GM12878 (cell line): ENCODE data around the gene VTA1. TPM values are rescaled to one million over a fixed set of nuclear protein-coding genes. Genes with fewer than 3 reads are reported as not detected.

Source experiments
- ATAC-seq: fragments of 200-7000 bp; cut with Tn5 transposase; 3 replicates; pipeline ENCODE4 v1.9.1; 2020; ENCODE audit warnings: mild to moderate bottlenecking, moderate library complexity
- BruUV-seq: library from RNA; stranded (reverse); fragments of 400-500 nt; replicated peaks from 2 replicates; lab custom pipeline; 2021; lab: Mats Ljungman, UMichigan
- CTCF ChIA-PET: fragments of 300-600 bp; sonication (Branson Sonifier 250); formaldehyde crosslinking; extraction: SDS; loops from one replicate; lab custom pipeline; 2021; ENCODE audit warnings: inconsistent platforms; lab: Yijun Ruan, JAX
- POLR2A ChIA-PET: fragments of 350-600 bp; formaldehyde crosslinking; extraction: SDS; loops from one replicate; lab custom pipeline; 2021; ENCODE audit warnings: inconsistent platforms; lab: Charles Lee
- RAD21 ChIA-PET: fragments of 300-600 bp; sonication (Branson Sonifier 250); formaldehyde crosslinking; loops from one replicate; lab custom pipeline; 2023; ENCODE audit warnings: antibody characterized with exemption; ENCODE audit not compliant: unreplicated experiment; lab: Charles Lee
- SMC1A ChIA-PET: fragments of 300-600 bp; sonication (Branson Sonifier 250); formaldehyde crosslinking; loops from one replicate; lab custom pipeline; 2023; ENCODE audit not compliant: unreplicated experiment, uncharacterized antibody; lab: Charles Lee
- DNase-seq: peaks from one replicate; pipeline ENCODE4 v3.0.0-alpha.2; 2011; ENCODE audit warnings: low read depth, low spot score
- FAIRE-seq: peaks from 3 replicates; lab custom pipeline; 2011; peaks lifted over from hg19 to GRCh38; lab: Jason Lieb, UNC
- H2AFZ ChIP-seq: 2 replicates; pipeline ENCODE4 v1.6.0; 2011; ENCODE audit warnings: low read depth, low read length, control low read depth; ENCODE audit not compliant: control insufficient read depth
- H3K27ac ChIP-seq: 2 replicates; pipeline ENCODE4 v1.5.1; 2011; ENCODE audit warnings: control low read depth; ENCODE audit not compliant: control insufficient read depth, insufficient read depth
- H3K27me3 ChIP-seq, 2 experiments: replicated peaks in 1 of 2; 2 replicates each; pipeline versions ENCODE4 v1.6.0 to v1.6.1; 2011; ENCODE audit warnings: low read length in 1 of 2; ENCODE audit not compliant: control insufficient read depth in 2 of 2, insufficient read depth in 2 of 2
- H3K36me3 ChIP-seq, 2 experiments: 2 replicates each; pipeline ENCODE4 v1.5.1; 2011; ENCODE audit warnings: low read length in 1 of 2; ENCODE audit not compliant: control insufficient read depth in 2 of 2, insufficient read depth in 2 of 2
- H3K4me1 ChIP-seq: 2 replicates; pipeline ENCODE4 v1.6.1; 2011; ENCODE audit warnings: mild to moderate bottlenecking, low read length, moderate library complexity, mixed read lengths; ENCODE audit not compliant: control insufficient read depth, insufficient read depth
- H3K4me2 ChIP-seq: 2 replicates; pipeline ENCODE4 v1.6.0; 2011; ENCODE audit warnings: control low read depth; ENCODE audit not compliant: control insufficient read depth, insufficient read depth
- H3K4me3 ChIP-seq: fragments of 200-600 bp; sonication (generic); 2 replicates; pipeline ENCODE4 v1.5.1; 2016
- H3K79me2 ChIP-seq: 2 replicates; pipeline ENCODE4 v1.6.0; 2011; ENCODE audit warnings: low read length; ENCODE audit not compliant: control insufficient read depth, insufficient read depth
- H3K9ac ChIP-seq: 2 replicates; pipeline ENCODE4 v1.8.0; 2011; ENCODE audit warnings: low read length, control low read depth, mixed read lengths; ENCODE audit not compliant: control insufficient read depth, insufficient read depth
- H3K9me3 ChIP-seq: replicated peaks from 3 replicates; pipeline ENCODE4 v1.5.1; 2011; ENCODE audit warnings: mild to moderate bottlenecking, low read length; ENCODE audit not compliant: control insufficient read depth, insufficient read depth
- H4K20me1 ChIP-seq: 2 replicates; pipeline ENCODE4 v1.6.0; 2011; ENCODE audit not compliant: control insufficient read depth, insufficient read depth
- BCL11A ChIP-seq: IDR thresholded peaks from 2 replicates; pipeline ENCODE4 v1.6.1; 2011; ENCODE audit warnings: low read depth, low read length
- BMI1 ChIP-seq: fragments of 450-650 bp; IDR thresholded peaks from 2 replicates; pipeline ENCODE4 v1.6.1; 2016; ENCODE audit warnings: mild to moderate bottlenecking, moderate library complexity, borderline replicate concordance
- CBFB ChIP-seq: IDR thresholded peaks from 2 replicates; pipeline ENCODE4 v1.6.1; 2016; ENCODE audit warnings: antibody characterized with exemption, low read depth
- EP300 ChIP-seq, 2 experiments: fragments of 150-350 bp in 1 of 2; IDR thresholded peaks; 2 replicates each; pipeline ENCODE4 v1.6.1; 2011 to 2012; ENCODE audit warnings: low read depth in 2 of 2, low read length in 2 of 2, borderline replicate concordance in 1 of 2, improper control_type of control experiment in 1 of 2, inconsistent platforms in 1 of 2; ENCODE audit not compliant: control insufficient read depth in 1 of 2
- EZH2 ChIP-seq: IDR thresholded peaks from 2 replicates; pipeline ENCODE4 v1.6.1; 2012; ENCODE audit warnings: low read depth, mild to moderate bottlenecking, control low read depth, inconsistent platforms, low read length, borderline replicate concordance; ENCODE audit not compliant: control insufficient read depth
- HDAC6 ChIP-seq: fragments of 200-600 bp; sonication (generic); IDR thresholded peaks from one replicate; pipeline ENCODE4 v1.8.0; 2017; ENCODE audit warnings: antibody characterized with exemption; ENCODE audit not compliant: unreplicated experiment
- IKZF1 ChIP-seq: fragments of 450-650 bp; conservative IDR thresholded peaks from 2 replicates; pipeline ENCODE4 v1.6.1; 2017; ENCODE audit warnings: antibody characterized with exemption, mild to moderate bottlenecking
- JUNB ChIP-seq: IDR thresholded peaks from 2 replicates; pipeline ENCODE4 v1.6.1; 2016; ENCODE audit warnings: antibody characterized with exemption, mild to moderate bottlenecking
- MEF2A ChIP-seq: IDR thresholded peaks from 2 replicates; pipeline ENCODE4 v1.6.1; 2011; ENCODE audit warnings: low read depth, mild to moderate bottlenecking, low read length, moderate library complexity; ENCODE audit not compliant: insufficient read depth
- NFYB ChIP-seq: IDR thresholded peaks from 2 replicates; pipeline ENCODE4 v1.6.1; 2011; ENCODE audit warnings: low read depth, mild to moderate bottlenecking, low read length, improper control_type of control experiment, moderate library complexity; ENCODE audit not compliant: insufficient read depth
- POLR2AphosphoS2 ChIP-seq: IDR thresholded peaks from 2 replicates; pipeline ENCODE4 v1.6.1; 2011; ENCODE audit warnings: low read depth, mild to moderate bottlenecking, low read length, improper control_type of control experiment, moderate library complexity
- POU2F2 ChIP-seq: IDR thresholded peaks from 3 replicates; pipeline ENCODE4 v1.6.1; 2011; ENCODE audit warnings: low read depth, mild to moderate bottlenecking, low read length, borderline replicate concordance
- RCOR1 ChIP-seq: conservative IDR thresholded peaks from 2 replicates; pipeline ENCODE4 v1.6.1; 2012; ENCODE audit warnings: low read depth, low read length, improper control_type of control experiment
- SMARCA5 ChIP-seq: fragments of 450-650 bp; IDR thresholded peaks from 2 replicates; pipeline ENCODE4 v1.6.1; 2017; ENCODE audit warnings: mild to moderate bottlenecking
- SP1 ChIP-seq: IDR thresholded peaks from one replicate; pipeline ENCODE4 v1.6.1; 2011; ENCODE audit warnings: low read depth, low read length
- TARDBP ChIP-seq: IDR thresholded peaks from 2 replicates; pipeline ENCODE4 v1.6.1; 2016; ENCODE audit warnings: borderline replicate concordance
- TBL1XR1 ChIP-seq: IDR thresholded peaks from 2 replicates; pipeline ENCODE4 v1.6.1; 2012; ENCODE audit warnings: low read depth, low read length, improper control_type of control experiment
- ZBTB33 ChIP-seq: fragments of 450-650 bp; IDR thresholded peaks from 2 replicates; pipeline ENCODE4 v1.6.1; 2017; ENCODE audit warnings: mild to moderate bottlenecking
- in situ Hi-C: fragments of 300-500 bp; cut with MboI; formaldehyde crosslinking; loops from 9 replicates; pipeline ENCODE4 v1.14.3; 2018; ENCODE audit warnings: mixed read lengths
- intact Hi-C: fragments of 100-400 bp; cut with micrococcal nuclease; formaldehyde crosslinking; loops from one replicate; pipeline ENCODE4 v1.14.2; 2022; ENCODE audit not compliant: unreplicated experiment
- polyA plus RNA-seq, 11 experiments: library from polyadenylated mRNA; depleted of rRNA in 4 of 11; unstranded in 6 of 11; stranded (reverse) in 5 of 11; fragments of >200 nt; fragmentation: Nextera tagmentation in 4 of 11; fragmentation: Illumina TruSeq in 1 of 11; extraction: Ambion mirVana in 4 of 11; extraction: Trizol in 1 of 11; gene quantifications; 1 replicate in 1 of 11; 2 replicates in 10 of 11; pipeline versions ENCODE4 v1.2.1 to v1.2.3, GENCODE V29; 2011 to 2016; ENCODE audit warnings: inconsistent platforms in 2 of 11, missing spikeins in 2 of 11, low read depth in 1 of 11
- total RNA-seq, 4 experiments: library from RNA; depleted of rRNA in 3 of 4; stranded (reverse); fragments of >200 nt in 3 of 4; fragmentation: Illumina TruSeq in 1 of 4; extraction: Trizol in 1 of 4; gene quantifications; 2 replicates each; pipeline versions ENCODE4 v1.2.1 to v1.2.3, GENCODE V29; 2013 to 2021

VTA1 gene
- total and polyA plus RNA-seq, 10 of the 15 experiments (the other 5 are each of a cell fraction or from before 2014, with no cell fraction given) = 48.3 to 126 (median 90.7) TPM

DNA sequence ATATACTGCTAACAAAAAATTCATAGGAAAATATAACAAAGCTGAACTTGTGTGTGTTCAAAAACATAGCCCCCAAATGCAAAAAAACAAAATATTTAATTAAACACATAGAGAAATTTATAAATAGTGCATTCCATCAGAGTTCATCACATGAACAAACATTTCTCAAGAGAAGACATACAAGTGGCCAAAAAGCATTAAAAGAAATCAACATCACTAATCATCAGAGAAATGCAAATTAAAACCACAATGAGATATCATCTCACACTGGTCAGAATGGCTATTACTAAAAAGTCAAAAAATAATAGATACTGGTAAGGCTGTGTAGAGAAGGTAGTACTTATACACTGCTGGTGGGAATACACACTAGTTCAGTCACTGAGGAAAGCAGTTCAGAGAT is 115.2 kb downstream of the VTA1 start:
- H3K27me3 ChIP-seq = no peaks in the 10 kb centered on the region
- no peak overlapping the region for H3K4me3 ChIP-seq
- H3K27ac ChIP-seq = no peak overlapping the region
- no peaks in the 10 kb centered on the region for H3K4me1 ChIP-seq
- intact Hi-C loops = no loop called here
- TF ChIP-seq RCOR1 (no peak), TARDBP (no peak), TBL1XR1 (no peak), EZH2 (no peak), SMARCA5 (no peak), ZBTB33 (no peak), EP300 (IDR thresholded peaks at IDR 0.05; ENCODE audit: borderline replicate concordance in 1 of 2, control insufficient read depth in 1 of 2, low read depth in 2 of 2, low read length in 2 of 2) (no peak), MEF2A (no peak), CBFB (no peak), POU2F2 (no peak), SP1 (no peak), BMI1 (no peak), POLR2AphosphoS2 (no peak), JUNB (no peak), IKZF1 (no peak), HDAC6 (no peak), NFYB (no peak), BCL11A (no peak)
- TF ChIP-seq, all 136 proteins: peak for 0
- SMC1A ChIA-PET = no interaction called here
- no peaks in the 10 kb centered on the region for H3K9me3 ChIP-seq
- no peak overlapping the region for H2AFZ ChIP-seq
- ATAC-seq = no peak
- no TSS peak for BruUV-seq
- DNase-seq = no peak
- no peaks in the 10 kb centered on the region for H3K36me3 ChIP-seq
- RAD21 ChIA-PET = no interaction called here
- POLR2A ChIA-PET = no interaction called here
- H3K9ac ChIP-seq = no peak overlapping the region
- in situ Hi-C loops = no loop called here
- no peak for FAIRE-seq
- no peak overlapping the region for H3K4me2 ChIP-seq
- H4K20me1 ChIP-seq = no peaks in the 10 kb centered on the region
- no peaks in the 10 kb centered on the region for H3K79me2 ChIP-seq
- CTCF ChIA-PET = no interaction called here
